Globus pallidus (tissue), 1 donor: ENCODE measurements around the gene ZSWIM4.
"Not testable (repeated sequence)": the region's sequence is repeated elsewhere in the genome, so short reads cannot be mapped to it uniquely, and the experiment has no call there.

Source experiments
- DNase-seq: peaks from one replicate; pipeline ENCODE4 v3.0.0-alpha.2; 2015; ENCODE audit warnings: low spot score

Gene ZSWIM4

GRCh38 chr19:13794757-13795589, at the start of gene ZSWIM4:
ZSWIM4 (plus strand) TSS chr19:13795443; CDS start chr19:13795649, 206 bp downstream.
- DNase-seq, result peak; percentile 99

- no peak for DNase-seq
Observed at GRCh38 chr19:13747098-13747453, 48.2 kb upstream of the ZSWIM4 start.

GRCh38 chr19:13748169-13748828, 46.9 kb upstream of the ZSWIM4 start:
- no peak for DNase-seq

- DNase-seq, result no peak
Observed at GRCh38 chr19:13751436-13751835, 43.8 kb upstream of the ZSWIM4 start.

DNA sequence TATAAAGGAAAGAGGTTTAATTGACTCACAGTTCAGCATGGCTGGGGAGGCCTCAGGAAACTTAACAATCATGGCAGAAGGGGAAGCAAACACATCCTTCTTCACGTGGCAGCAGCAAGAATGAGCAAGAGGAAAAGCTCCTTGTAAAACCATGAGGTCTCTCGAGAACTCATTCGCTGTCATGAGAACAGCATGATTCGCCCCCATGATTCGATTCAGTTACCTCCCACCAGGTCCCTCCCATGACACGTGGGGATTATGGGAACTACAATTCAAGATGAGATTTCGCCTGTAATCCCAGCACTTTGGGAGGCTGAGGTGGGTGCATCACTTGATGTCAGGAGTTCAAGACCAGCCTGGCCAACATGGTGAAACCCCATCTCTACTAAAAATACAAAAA, 41.6 kb upstream of the ZSWIM4 start:
- not testable (repeated sequence) for DNase-seq

DNA sequence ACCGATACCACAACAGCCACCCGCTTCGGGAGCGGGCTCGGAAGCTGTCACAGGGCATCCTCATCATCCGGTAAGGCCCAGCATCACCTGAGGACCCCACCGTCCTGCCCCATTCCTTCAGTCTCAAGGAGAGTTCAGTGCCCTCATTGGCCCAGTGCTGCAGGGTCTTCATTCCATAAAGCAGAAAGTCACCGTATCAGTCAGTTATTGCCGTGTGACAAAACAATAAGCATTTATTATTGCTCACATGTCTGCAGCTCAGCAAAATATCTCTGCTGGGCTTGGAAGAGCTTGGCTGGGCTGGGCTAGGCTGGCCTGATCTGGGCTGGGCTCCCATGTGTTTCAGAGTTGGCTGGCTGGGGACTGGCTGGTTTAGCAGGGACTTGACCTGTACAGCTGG, 39.0 kb upstream of the ZSWIM4 start:
- DNase-seq, result no peak

GRCh38 chr19:13757805-13758772, 37.2 kb upstream of the ZSWIM4 start:
- no peak for DNase-seq

DNA sequence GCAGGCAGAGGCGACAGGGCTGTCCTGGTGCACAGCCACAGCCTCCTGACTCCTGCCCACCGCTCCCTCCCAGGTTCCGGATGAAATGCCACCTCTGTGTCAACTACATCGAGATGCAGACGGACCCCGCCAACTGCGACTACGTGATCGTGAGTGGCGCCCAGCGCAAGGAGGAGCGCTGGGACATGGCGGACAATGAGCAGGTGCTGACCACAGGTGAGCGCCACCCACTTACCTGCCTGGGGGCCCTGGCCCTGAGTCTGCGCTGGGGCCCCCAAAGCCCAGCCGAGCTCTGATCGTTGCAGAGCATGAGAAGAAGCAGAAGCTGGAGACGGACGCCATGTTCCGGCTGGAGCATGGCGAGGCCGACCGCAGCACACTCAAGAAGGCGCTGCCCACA, 36.4 kb upstream of the ZSWIM4 start:
- DNase-seq, result no peak

DNA sequence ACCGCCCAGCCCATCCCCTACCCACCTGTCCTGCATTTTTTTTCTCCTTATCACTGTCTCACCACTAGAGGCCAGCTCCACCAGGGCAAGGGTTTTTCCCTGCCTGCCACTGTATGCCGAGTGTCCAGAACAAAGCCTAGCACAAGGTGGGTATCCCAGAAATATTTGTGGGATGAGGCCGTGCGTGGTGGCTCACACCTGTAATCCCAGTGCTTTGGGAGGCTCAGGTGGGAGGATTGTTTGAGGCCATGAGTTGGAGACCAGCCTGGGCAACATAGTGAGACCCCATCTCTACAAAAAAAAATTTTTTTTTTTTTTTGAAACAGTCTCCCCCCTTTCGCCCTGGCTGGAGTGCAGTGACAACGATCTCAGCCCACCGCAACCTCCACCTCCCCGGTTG, 33.8 kb upstream of the ZSWIM4 start:
- no peak for DNase-seq

DNA sequence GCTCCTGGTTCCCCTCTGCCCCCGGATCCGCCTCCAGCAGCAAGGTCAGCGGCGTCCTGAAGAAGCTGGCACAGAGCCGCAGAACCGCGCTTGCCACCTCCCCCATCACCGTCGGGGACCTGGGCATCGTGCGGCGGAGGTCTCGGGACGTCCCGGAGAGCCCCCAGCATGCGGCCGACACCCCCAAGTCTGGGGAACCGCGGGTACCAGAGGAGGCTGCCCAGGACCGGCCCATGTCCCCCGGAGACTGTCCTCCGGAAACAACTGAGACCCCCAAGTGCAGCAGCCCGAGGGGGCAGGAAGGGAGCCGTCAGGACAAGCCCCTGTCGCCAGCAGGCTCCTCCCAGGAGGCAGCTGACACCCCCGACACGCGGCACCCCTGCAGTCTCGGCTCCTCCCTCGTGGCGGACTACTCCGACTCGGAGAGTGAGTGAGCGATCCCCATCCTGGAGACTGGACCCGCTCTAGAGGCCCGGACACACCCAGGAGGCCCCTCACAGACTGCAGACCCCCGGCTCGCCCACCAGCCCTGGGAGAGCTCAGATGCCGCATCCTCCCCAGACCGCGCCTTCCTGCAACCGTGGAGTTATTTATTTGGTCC, 32.5 kb upstream of the ZSWIM4 start:
- DNase-seq, result no peak

DNA sequence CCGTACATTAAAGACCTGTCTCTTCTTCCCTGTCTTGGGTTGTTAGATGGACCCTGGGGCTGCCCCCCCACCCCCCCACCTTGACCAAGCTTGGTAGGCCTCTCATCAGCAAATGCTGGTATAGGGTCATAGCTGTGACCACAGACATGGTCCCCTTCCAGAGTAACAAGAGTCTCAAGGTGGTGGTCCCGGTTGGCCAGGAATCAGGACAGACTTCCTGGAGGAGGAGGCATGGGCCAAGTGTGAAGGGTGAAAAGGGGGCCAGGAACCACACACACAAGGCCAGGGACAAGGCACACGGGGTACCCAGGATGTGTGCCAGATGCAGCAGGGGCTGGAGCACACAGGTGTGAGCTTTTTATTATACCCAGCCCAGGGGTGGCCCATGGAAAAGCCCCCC, 32.0 kb upstream of the ZSWIM4 start:
- no peak for DNase-seq

DNA sequence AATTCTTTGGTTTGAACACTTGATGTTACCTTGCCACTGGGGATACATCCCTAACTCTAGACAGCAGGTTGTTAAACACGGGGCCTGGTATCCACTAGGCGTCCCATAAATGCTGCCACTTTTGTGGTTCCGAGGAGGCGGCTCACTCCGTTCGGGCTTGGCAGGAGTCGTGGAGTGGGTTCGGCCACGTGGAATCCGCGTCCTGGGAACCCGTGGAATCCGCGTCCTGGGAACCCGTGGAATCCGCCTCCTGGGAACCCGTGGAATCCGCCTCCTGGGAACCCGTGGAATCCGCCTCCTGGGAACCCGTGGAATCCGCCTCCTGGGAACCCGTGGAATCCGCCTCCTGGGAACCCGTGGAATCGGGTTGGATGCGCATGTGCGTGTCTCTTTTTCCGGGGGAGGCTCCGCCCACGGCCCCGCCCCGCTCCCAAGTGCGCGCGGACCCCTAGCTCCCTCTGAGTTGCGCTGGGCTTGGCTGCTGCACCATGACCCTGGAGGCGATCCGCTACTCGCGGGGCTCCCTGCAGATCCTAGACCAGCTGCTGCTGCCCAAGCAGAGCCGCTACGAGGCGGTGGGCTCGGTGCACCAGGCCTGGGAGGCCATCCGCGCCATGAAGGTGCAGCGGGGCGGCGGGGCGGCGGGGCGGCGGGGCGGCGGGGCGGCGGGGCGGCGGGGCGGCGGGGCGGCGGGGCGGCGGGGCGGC, 31.0 kb upstream of the ZSWIM4 start, which contains the start of gene MRI1:
MRI1 (plus strand) TSS at position 422 of the 707 bp plus-strand sequence; CDS start at position 489, 67 bp downstream.
- peak; percentile 66 for DNase-seq

GRCh38 chr19:13764821-13765394, 30.3 kb upstream of the ZSWIM4 start:
- DNase-seq, result no peak

- DNase-seq, result no peak
Observed at GRCh38 chr19:13765395-13766094, 29.7 kb upstream of the ZSWIM4 start.

DNA sequence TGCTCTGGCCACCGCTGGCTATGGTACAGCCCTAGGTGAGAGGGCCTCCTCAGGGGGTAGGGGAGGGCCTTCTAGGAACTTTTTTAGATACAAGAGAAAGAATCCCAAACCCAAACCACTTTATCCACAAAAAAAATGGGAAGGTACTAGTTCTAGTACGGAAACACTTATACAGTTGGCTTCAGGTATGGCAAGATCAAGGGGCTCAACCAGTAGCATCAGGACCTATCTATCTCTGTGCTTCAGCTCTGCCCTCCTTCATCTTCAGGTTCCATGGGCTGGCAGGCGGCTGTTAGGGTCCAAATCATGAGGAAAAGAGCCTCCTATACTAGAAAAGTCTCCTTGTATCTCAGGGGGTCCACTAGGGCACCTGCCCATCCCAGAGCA, 29.2 kb upstream of the ZSWIM4 start:
- DNase-seq, result no peak

DNA sequence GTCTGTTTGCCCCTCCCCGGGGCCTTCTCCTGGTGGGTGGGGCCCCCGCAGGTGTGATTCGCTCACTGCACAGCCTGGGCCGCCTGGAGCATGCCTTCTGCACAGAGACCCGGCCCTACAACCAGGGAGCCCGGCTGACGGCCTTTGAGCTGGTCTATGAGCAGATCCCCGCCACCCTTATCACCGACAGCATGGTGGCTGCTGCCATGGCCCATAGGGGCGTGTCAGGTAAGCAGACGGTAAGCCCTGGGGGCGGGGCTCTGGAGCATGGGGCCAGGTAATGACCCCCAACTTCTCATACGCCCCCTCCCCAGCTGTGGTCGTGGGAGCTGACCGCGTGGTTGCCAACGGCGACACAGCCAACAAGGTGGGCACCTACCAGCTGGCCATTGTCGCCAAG, 26.7 kb upstream of the ZSWIM4 start:
- DNase-seq, result no peak

DNA sequence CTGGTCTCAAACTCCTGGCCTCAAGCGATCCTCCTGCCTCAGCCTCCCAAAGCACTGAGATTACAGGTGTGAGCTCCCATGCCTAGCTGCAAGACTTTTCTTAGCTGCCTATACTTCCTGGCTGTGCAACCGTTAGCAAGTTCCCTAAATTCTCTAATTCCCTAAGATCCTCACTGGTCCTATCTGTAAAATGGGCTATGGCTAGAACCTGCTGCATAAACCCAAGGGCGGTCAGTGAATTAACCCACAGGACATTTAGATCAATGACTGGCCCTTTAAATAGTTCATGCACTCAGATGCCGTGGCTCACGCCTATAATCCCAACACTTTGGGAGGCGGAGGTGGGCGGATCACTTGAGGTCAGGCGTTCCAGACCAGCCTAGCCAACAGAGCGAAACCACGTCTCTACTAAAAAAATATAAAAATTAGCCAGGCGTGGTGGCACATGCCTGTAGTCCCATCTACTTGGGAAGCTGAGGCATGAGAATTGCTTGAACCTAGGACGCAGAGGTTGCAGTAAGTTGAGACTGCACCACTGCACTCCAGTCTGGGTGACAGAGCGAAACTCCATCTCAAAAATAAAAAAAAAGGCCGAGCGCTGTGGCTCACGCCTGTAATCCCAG, 25.1 kb upstream of the ZSWIM4 start:
- DNase-seq, result no peak

DNA sequence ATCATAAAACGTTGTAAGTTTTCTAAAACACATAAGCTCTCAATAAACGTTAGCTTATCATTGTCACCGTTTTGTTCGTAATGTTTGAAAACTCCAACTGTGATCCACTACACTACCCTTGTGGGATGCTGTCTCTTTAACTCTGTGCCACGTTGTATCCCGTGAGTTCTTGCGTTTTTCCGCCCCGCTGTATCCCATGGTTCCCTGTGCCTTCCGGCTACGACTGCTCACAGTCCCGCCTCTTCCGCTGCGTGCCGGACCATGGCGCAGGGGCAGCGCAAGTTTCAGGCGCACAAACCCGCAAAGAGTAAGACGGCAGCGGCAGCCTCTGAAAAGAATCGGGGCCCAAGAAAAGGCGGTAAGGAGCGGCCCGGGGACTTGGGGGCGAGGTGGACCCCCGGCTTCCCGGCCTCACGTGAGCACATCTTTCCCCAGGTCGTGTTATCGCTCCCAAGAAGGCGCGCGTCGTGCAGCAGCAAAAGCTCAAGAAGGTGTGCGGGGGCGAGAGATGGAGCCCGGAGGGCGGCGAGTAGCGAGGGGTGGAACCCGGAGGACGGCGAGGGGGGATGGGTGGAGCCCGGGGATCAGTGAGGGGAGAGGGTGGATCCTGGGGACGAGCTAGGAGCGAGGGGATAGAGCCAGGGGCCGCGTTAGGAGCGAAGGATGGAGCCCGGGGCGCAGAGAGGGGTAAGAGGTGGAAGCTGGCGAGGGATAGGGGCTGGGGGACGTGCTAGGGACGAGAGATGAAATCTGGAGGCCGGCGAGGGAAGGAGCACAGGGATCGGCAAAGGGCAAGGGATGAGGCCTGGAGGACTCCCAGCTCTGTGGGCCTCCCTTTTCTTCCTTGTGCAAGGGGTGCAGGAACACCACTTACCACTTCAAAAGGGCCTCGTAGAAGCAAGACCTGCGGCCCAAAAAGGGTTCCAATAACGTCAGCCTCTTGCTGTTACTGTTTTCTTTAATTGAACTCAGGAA, 20.7 kb upstream of the ZSWIM4 start, which contains the start of gene C19orf53:
C19orf53 (plus strand) TSS at position 240 of the 975 bp plus-strand sequence; CDS start at position 262, 22 bp downstream.
- peak; percentile 91 for DNase-seq
